Progenitor cell of endocrine pancreas (in vitro differentiated cells): ENCODE data around the gene FBXO42. TPM values are rescaled to one million over a fixed set of nuclear protein-coding genes. Genes with fewer than 3 reads are reported as not detected.

Source experiments
- DNase-seq: peaks from one replicate; pipeline ENCODE4 v3.0.0; 2021; ENCODE audit warnings: low spot score; ENCODE audit not compliant: unreplicated experiment
- H3K27ac Mint-ChIP-seq: 2 replicates; pipeline ENCODE4 v1.8.0; 2021; ENCODE audit warnings: mild to moderate bottlenecking, moderate library complexity, mixed read lengths
- H3K27me3 Mint-ChIP-seq: 2 replicates; pipeline ENCODE4 v1.8.0; 2021; ENCODE audit warnings: mixed read lengths
- H3K36me3 Mint-ChIP-seq: 2 replicates; pipeline ENCODE4 v1.8.0; 2022; ENCODE audit warnings: mixed read lengths; ENCODE audit not compliant: insufficient read depth
- H3K4me1 Mint-ChIP-seq: 2 replicates; pipeline ENCODE4 v1.8.0; 2021; ENCODE audit warnings: low read depth, mixed read lengths
- H3K4me3 Mint-ChIP-seq: 2 replicates; pipeline ENCODE4 v1.8.0; 2021; ENCODE audit warnings: low read depth, mild to moderate bottlenecking, moderate library complexity, mixed read lengths
- H3K9me3 Mint-ChIP-seq: 2 replicates; pipeline ENCODE4 v1.8.0; 2021; ENCODE audit warnings: low read depth, mixed read lengths
- CTCF ChIP-seq: fragments of 200-600 bp; sonication (generic); IDR thresholded peaks from one replicate; pipeline ENCODE4 v1.5.0; 2021; ENCODE audit warnings: antibody characterized with exemption, mild to moderate bottlenecking; ENCODE audit not compliant: unreplicated experiment
- total RNA-seq: library from RNA; stranded (reverse); gene quantifications from 2 replicates; pipeline ENCODE4 v1.2.1, GENCODE V29; 2021

FBXO42 gene
- total RNA-seq, 1 donor from 2014 or later = 30.5 TPM

GRCh38 chr1:16252912-16253311 is 99.4 kb downstream of the FBXO42 start:
- H3K4me1 Mint-ChIP-seq = peaks cover 27% of the 10 kb centered on the region
- TF ChIP-seq CTCF = no peak

GRCh38 chr1:16251381-16251780 is 100.9 kb downstream of the FBXO42 start:
- H3K4me1 Mint-ChIP-seq = peaks cover 29% of the 10 kb centered on the region
- peaks cover 22% of the 10 kb centered on the region for H3K36me3 Mint-ChIP-seq
- H3K9me3 Mint-ChIP-seq = no peaks in the 10 kb centered on the region
- H3K27ac Mint-ChIP-seq = peak overlapping the region; percentile 36
- no peak overlapping the region for H3K4me3 Mint-ChIP-seq
- no peak for TF ChIP-seq CTCF
- DNase-seq = no peak
- no peaks in the 10 kb centered on the region for H3K27me3 Mint-ChIP-seq

More at GRCh38 chr1:16252912-16253311, 99.4 kb downstream of the FBXO42 start:
- no peak for DNase-seq
- Mint-ChIP-seq H3K4me3 (no peak overlapping the region), H3K9me3 (no peaks in the 10 kb centered on the region), H3K27me3 (no peaks in the 10 kb centered on the region), H3K36me3 (peaks cover 19% of the 10 kb centered on the region), H3K27ac (peak overlapping the region; percentile 64)

GRCh38 chr1:16250524-16251251 is 101.6 kb downstream of the FBXO42 start:
- no peak for DNase-seq
- TF ChIP-seq CTCF = no peak
- H3K27ac Mint-ChIP-seq = no peak overlapping the region
- H3K4me1 Mint-ChIP-seq = peaks cover 27% of the 10 kb centered on the region
- no peaks in the 10 kb centered on the region for H3K9me3 Mint-ChIP-seq
- no peaks in the 10 kb centered on the region for H3K27me3 Mint-ChIP-seq
- peaks cover 23% of the 10 kb centered on the region for H3K36me3 Mint-ChIP-seq
- H3K4me3 Mint-ChIP-seq = no peak overlapping the region

GRCh38 chr1:16249596-16250241 is 102.6 kb downstream of the FBXO42 start:
- DNase-seq = no peak
- H3K27ac Mint-ChIP-seq = peak overlapping the region; percentile 56
- TF ChIP-seq CTCF = no peak
- peaks cover 27% of the 10 kb centered on the region for H3K4me1 Mint-ChIP-seq
- H3K4me3 Mint-ChIP-seq = no peak overlapping the region
- peaks cover 20% of the 10 kb centered on the region for H3K36me3 Mint-ChIP-seq
- no peaks in the 10 kb centered on the region for H3K27me3 Mint-ChIP-seq
- no peaks in the 10 kb centered on the region for H3K9me3 Mint-ChIP-seq

GRCh38 chr1:16248603-16249516 is 103.4 kb downstream of the FBXO42 start:
- Mint-ChIP-seq H3K36me3 (peaks cover 14% of the 10 kb centered on the region), H3K4me3 (no peak overlapping the region), H3K27ac (peak overlapping the region; percentile 45), H3K9me3 (no peaks in the 10 kb centered on the region), H3K27me3 (no peaks in the 10 kb centered on the region), H3K4me1 (peaks cover 29% of the 10 kb centered on the region)
- no peak for DNase-seq
- TF ChIP-seq CTCF = no peak
